Measurements from ENCODE around the gene PITX2. TPM values are rescaled to one million over a fixed set of nuclear protein-coding genes. Genes with fewer than 3 reads are reported as not detected.
A peak's percentile ranks its signal among the peaks of the same experiment; 100 is the strongest.

PITX2 gene
- total and polyA plus RNA-seq, 10 of the 15 experiments (the other 5 are each of a cell fraction or from before 2014, with no cell fraction given): not detected

- no peak for ATAC-seq
- FAIRE-seq: no peak
- in situ Hi-C loops (cut with MboI): no loop called here
- WGBS (ENCODE audit: insufficient coverage, insufficient replicate concordance, low lambda C conversion rate, missing lambda C conversion rate): 51% methylated on average over 72 of the region's 73 CpGs
- Histone ChIP-seq H3K36me3 (ENCODE audit: control insufficient read depth in 2 of 2, insufficient read depth in 2 of 2, low read length in 1 of 2) (no peaks in the 10 kb centered on the region), H4K20me1 (ENCODE audit: control insufficient read depth, insufficient read depth) (no peaks in the 10 kb centered on the region), H2AFZ (ENCODE audit: control insufficient read depth, low read depth, low read length) (no peak overlapping the region), H3K27me3 (replicated peaks in 1 of 2; ENCODE audit: control insufficient read depth in 2 of 2, insufficient read depth in 2 of 2, low read length in 1 of 2) (peaks cover 21 to 22% of the 10 kb centered on the region in 2 experiments), H3K27ac (ENCODE audit: control insufficient read depth, insufficient read depth) (no peak overlapping the region), H3K79me2 (ENCODE audit: control insufficient read depth, insufficient read depth, low read length) (no peaks in the 10 kb centered on the region), H3K4me2 (ENCODE audit: control insufficient read depth, insufficient read depth) (0 out of 2 replicates have a peak overlapping the region, but pooled peaks have one; percentile 13), H3K4me1 (ENCODE audit: control insufficient read depth, insufficient read depth, low read length) (no peaks in the 10 kb centered on the region), H3K9me3 (replicated peaks; ENCODE audit: control insufficient read depth, insufficient read depth, low read length) (peaks cover 7% of the 10 kb centered on the region; the same call in 2 of the 3 replicates), H3K9ac (ENCODE audit: control insufficient read depth, insufficient read depth, low read length) (no peak overlapping the region), H3K4me3 (no peak overlapping the region)
- DNase-seq (ENCODE audit: low read depth, low spot score): no peak
- RAD21 ChIA-PET (ENCODE audit: unreplicated experiment): no interaction called here
- intact Hi-C loops (cut with micrococcal nuclease; ENCODE audit: unreplicated experiment): no loop called here
- CTCF ChIA-PET: interaction anchor here (0.6 kb wide), 1 partner anchor 38 kb away, joined by 3 read pairs; no protein-coding TSS in a partner anchor
- BruUV-seq (replicated peaks): no TSS peak
- SMC1A ChIA-PET (ENCODE audit: uncharacterized antibody, unreplicated experiment): no interaction called here
- no peak for TF ChIP-seq RAD21 (IDR thresholded peaks at IDR 0.05; ENCODE audit: insufficient read depth, low read depth, low read length)
- no peak for TF ChIP-seq TAF1 (IDR thresholded peaks at IDR 0.05; ENCODE audit: borderline replicate concordance, low read depth, low read length)
- no peak for TF ChIP-seq BMI1 (IDR thresholded peaks at IDR 0.05; ENCODE audit: borderline replicate concordance)
- no peak for TF ChIP-seq TCF7 (IDR thresholded peaks at IDR 0.05; ENCODE audit: borderline replicate concordance)
- TF ChIP-seq ZNF207 (IDR thresholded peaks at IDR 0.05; ENCODE audit: borderline replicate concordance): no peak
- TF ChIP-seq ESRRA (IDR thresholded peaks at IDR 0.05; ENCODE audit: low read length): no peak
- TF ChIP-seq CHD2 (IDR thresholded peaks at IDR 0.05; ENCODE audit: borderline replicate concordance, low read depth, low read length): no peak
- no peak for TF ChIP-seq MYC (IDR thresholded peaks at IDR 0.05; ENCODE audit: insufficient read depth, insufficient read length, insufficient replicate concordance, low read length, severe bottlenecking)
- TF ChIP-seq NBN (IDR thresholded peaks at IDR 0.05): no peak
- no peak for TF ChIP-seq ZNF217 (IDR thresholded peaks at IDR 0.05)
- TF ChIP-seq ASH2L (IDR thresholded peaks at IDR 0.05; ENCODE audit: borderline replicate concordance, low read depth): no peak
- no peak for TF ChIP-seq IRF4 (IDR thresholded peaks at IDR 0.05; ENCODE audit: low read depth, low read length)
- POLR2A ChIA-PET: no interaction called here
These were observed 782 bp downstream of the PITX2 start for GRCh38 chr4:110621839-110622751.
